Astrocyte of the cerebellum (primary cell): Measurements from ENCODE around the gene YTHDF2.
"Not testable (repeated sequence)": the region's sequence is repeated elsewhere in the genome, so short reads cannot be mapped to it uniquely, and the experiment has no call there.

ENCODE experiments used
- DNase-seq: peaks from one replicate; pipeline ENCODE4 v3.0.0-alpha.2; 2011; ENCODE audit warnings: low read depth
- H3K4me3 ChIP-seq: 2 replicates; pipeline ENCODE4 v1.5.1; 2011; ENCODE audit warnings: mild to moderate bottlenecking, low read depth, low read length, moderate library complexity
- CTCF ChIP-seq: IDR thresholded peaks from 2 replicates; pipeline ENCODE4 v1.5.1; 2012; ENCODE audit warnings: low read length, low read depth, moderate library complexity, mild to moderate bottlenecking; ENCODE audit errors: missing control alignments
- in situ Hi-C: cut with HindIII; loops from 2 replicates; pipeline ENCODE4 v1.10.0; 2017; ENCODE audit warnings: low sequenced_read_pairs

YTHDF2 gene

DNA sequence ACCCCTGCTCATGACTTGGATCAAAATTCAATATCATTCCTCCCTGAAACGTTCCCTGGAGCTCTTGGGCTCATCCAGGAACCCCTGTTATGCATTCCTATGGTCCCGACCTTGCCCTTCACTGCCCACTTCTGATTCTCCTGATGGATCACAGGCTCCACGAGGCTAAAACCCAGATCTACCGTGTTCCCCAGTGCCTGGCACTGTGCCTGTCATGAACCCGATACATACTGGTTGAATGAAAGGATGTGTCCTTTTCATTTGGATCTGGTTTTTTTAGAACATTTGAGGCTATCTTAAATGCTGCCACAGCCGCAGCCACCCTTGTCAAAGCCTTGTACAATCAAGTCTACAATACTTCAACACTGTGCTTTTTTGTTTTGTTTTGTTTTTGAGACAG lies 53.1 kb downstream of the YTHDF2 start:
- no peak overlapping the region for H3K4me3 ChIP-seq
- DNase-seq: no peak
- TF ChIP-seq CTCF: no peak
- in situ Hi-C loops: no loop called here

DNA sequence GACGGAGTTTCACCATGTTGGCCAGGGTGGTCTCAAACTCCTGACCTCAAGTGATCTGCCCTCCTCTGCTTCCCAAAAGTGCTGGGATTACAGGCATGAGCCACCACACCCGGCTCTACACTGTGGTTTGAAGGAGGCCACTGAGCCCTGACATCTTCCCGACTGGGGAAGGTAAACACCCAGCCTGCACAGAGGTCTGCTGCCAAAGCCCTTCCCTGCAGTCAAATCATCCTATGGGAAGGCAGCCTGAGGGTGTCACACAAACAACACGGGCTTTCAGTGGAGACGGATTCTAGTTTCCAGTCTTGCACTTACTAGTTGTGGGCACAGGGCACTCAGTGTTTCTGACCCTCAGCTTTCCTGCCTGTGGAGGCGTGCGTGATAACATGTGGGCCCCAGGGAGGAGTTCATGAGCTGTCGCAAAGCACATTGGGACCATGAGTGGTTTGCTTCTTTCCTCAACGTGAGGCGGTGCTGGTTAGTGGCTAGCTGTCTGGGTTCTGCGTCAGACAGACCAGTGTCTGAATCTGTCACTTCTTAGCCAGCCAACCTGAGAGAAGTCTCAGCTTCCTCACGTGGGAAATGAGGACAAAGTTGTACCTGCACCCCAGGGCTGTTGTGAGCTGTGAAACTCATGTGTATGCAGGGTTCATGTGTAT lies 53.8 kb downstream of the YTHDF2 start:
- in situ Hi-C loops: no loop called here
- no peak for DNase-seq
- TF ChIP-seq CTCF: no peak
- H3K4me3 ChIP-seq: no peak overlapping the region

- in situ Hi-C loops, DNase-seq, H3K4me3 ChIP-seq: not testable (repeated sequence)
Measured at GRCh38 chr1:28791929-28792328, 55.2 kb downstream of the YTHDF2 start.

DNA sequence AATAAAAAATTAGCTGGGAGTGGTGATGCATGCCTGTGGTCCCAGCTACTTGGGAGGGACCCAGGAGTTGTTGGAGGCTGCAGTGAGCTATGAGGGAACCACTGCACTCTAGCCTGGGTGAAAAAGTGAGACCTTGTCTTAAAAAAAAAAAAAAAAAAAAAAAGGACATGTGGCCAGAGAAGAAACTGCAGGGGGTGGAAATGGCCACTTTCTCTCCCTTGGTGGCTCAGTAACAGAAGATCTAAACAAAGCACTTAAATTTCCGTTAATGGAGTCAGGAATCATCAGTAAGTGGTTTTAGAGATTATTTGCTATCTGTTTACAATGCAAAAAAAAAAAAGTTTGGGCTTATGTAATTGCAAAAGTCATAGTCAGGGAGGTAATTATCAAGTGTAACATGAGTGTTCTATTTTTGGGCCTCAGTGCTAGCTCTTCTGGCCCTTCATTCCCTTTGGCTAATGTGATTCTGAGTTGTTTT lies 55.9 kb downstream of the YTHDF2 start:
- no peak for TF ChIP-seq CTCF
- no peak for DNase-seq
- in situ Hi-C loops: no loop called here
- no peak overlapping the region for H3K4me3 ChIP-seq

DNA sequence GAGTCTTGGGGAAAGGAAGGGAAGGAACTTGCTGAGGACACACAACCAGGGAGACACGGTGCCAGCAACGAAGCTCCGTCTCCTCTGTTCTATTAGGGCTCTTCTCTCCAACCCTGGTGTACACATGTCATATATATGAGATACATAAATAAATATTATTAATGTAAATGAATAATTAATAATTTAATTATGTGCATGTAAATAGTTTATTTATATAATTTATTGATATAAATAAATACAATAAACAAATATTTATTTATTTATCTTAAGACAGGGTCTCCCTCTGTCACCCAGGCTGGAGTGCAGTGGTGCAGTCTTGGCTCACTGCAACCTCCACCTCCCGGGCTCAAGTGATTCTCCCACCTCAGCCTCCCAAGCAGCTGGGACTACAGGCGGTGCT lies 57.8 kb downstream of the YTHDF2 start:
- H3K4me3 ChIP-seq, in situ Hi-C loops, DNase-seq: not testable (repeated sequence)

GRCh38 chr1:28796352-28797211 lies 59.8 kb downstream of the YTHDF2 start:
- no peak overlapping the region for H3K4me3 ChIP-seq
- in situ Hi-C loops: loop anchor here (5.0 kb wide), 1 partner anchor 66 kb away; no protein-coding TSS in a partner anchor

DNA sequence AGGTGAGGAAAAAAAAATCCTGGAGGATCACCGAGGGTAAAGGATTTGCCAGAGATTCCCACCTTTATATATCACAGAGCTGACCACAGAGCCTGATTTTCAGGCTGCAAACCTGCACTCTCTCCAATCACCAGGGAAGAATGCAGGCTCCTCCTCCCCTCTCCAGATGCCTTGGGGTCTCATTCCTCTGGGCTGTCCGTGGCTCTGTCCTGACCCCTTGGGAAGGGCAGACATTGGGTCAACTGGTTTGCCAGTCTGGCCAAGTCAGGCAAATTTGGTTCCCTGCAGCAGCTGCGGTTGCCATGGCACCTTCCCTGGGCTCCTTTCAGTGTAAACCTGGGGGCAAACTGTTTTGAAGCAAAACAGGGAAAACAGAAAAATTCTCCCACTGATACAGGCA lies 63.6 kb downstream of the YTHDF2 start:
- in situ Hi-C loops: no loop called here
- no peak overlapping the region for H3K4me3 ChIP-seq
- DNase-seq: no peak
- no peak for TF ChIP-seq CTCF

More at GRCh38 chr1:28796352-28797211, 59.8 kb downstream of the YTHDF2 start:
- no peak for DNase-seq
- no peak for TF ChIP-seq CTCF
